Stimulated activated CD4-positive, alpha-beta T cell treated with anti-CD3 and anti-CD28 coated beads, Interleukin-4, amount 100 ng/mL, for 24 hours (primary cell): ENCODE measurements around the gene IFT172.
"Not testable (repeated sequence)": the region's sequence is repeated elsewhere in the genome, so short reads cannot be mapped to it uniquely, and the experiment has no call there.

Source experiments
- DNase-seq: peaks from one replicate; pipeline ENCODE4 v3.0.0-alpha.2; 2020

Gene IFT172

DNA sequence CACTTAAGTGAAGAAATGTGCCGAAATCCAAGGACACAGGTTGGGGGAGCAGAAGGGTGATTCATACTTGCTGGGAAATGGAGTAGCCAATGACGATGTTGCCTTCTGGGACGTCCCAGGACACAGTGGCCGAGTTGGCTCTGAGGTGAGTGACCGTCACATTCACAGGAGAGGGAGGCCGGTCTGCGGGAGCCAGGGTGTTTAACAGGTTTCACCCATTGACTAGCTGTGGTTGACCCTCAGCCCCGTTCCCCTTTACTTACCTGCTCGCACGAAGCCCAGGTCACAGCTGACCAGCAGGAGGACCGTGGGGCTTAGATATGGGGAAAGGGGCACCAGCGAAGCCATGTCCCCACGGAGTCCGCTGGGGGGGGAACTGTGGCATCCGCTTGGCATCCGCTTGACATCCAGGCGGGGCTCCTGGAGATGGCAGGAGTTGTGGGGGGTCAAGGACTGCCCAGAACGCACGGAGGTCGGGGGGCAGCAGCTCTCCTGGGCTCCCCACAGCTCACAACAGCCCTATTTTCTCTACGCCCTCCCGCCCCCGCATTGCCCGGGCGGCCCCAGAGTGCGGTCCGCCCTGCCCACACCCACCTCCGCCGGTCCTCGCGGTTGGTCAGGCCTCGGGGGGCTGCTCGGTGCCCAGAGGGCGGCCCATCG lies 4.9 kb upstream of the IFT172 start:
- DNase-seq, result no peak

DNA sequence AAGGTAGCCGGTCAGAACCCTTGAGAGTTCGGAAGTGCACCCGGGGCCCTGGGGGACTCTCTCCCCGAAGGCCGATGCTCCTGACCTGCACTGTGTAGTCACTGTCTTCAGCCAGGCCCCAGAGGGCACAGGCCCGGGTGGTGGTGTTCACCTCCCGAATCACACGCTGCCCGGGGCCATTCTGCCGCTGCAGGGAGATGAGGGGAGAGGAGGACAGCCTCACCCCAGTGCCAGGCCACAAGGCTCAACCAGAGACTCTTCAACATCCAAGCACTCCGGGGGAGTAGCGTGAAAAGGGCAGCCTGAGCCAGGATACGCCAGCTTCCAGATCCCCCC lies 4.4 kb upstream of the IFT172 start:
- no peak for DNase-seq

DNA sequence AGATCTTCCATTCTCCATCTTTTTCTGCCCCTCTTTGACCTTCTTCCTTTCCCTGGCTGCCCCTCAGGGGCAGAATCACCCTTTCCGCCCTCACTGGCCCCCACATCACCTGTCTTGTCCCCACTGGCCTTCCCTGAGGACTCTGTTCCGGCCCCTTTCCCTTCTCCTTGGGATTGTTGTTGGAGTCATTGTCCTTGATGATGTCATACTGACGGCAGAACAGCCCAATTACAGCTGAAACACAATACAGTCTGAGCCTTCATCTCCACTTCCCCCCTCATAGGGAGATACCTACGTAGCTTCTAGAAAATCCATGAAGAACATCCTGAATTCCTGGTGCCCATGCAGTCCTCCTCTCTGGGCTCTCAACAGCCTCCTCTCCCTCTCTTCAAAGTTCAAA lies 3.0 kb upstream of the IFT172 start:
- no peak for DNase-seq

DNA sequence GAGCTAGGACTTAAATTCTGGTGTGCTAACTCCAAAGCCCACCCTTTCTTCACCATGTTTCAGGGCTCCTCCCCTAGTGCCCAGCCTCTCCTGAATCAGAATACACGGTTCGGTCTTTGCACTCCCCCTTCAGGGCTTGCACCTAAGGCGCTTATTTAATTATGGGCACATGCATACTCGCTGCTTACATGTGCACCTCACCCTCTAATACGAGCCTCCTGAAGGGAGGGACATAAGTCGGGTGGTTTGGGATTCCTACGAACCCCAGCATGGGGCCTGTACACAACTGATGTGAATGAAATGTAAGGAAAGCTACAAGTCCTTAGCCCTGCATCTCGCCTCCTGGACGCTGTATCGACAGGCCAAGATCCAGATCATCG lies 435 bp downstream of the IFT172 start:
- no peak for DNase-seq

DNA sequence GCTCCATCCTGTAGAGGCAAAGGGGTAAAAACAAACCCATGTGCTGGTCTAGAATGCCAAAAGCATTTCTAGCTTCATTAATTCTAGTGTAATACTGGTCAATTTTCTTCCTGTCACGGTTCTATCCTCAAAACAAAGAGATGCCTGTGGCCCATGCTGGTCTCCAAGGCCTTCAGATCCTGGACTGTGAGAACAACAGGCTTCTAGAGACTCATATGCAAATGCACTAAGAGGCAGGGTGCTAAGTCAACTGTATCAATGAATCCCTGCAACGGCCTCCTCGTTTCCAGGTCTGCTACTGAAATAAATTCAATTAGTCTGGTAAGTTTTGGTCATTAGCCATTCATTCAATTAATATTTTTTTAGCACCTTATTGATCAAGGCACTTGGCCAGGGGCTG lies 4.0 kb downstream of the IFT172 start:
- no peak for DNase-seq

DNA sequence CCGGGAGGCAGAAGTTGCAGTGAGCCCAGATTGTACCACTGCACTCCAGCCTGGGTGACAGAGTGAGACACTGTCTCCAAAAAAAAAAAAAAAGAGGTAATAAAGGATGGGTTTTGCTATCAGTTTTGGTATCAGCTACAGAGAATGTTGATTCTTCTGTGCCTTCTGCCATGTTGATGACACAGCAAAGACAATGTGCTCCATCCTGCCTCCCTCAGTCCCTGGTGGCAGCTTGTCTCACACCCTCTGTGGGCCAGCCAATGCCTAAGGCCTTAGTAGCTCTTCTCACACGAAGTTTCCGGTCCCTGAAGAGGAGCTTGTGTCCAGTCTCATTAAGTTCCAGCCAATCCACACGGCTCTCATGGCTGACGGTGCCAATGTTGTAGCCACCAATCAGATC lies 17.6 kb downstream of the IFT172 start:
- no peak for DNase-seq

DNA sequence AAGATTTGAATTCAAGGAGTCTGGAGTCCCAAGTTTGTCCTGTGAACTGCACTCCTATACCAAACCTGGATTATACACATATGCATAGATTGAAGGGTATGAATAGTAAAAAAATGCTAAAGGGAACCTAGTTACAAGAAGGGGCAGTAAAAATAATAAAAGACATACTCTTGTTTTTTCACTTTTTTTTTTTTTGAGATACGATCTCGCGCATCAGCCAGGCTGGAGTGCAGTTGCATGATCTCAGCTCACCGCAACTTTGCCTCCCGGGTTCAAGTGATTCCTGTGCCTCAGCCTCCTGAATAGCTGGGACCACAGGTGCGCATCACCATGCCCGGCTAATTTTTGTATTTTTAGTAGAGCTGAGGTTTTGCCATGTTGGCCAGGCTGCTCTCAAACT lies 25.1 kb downstream of the IFT172 start:
- no peak for DNase-seq

DNA sequence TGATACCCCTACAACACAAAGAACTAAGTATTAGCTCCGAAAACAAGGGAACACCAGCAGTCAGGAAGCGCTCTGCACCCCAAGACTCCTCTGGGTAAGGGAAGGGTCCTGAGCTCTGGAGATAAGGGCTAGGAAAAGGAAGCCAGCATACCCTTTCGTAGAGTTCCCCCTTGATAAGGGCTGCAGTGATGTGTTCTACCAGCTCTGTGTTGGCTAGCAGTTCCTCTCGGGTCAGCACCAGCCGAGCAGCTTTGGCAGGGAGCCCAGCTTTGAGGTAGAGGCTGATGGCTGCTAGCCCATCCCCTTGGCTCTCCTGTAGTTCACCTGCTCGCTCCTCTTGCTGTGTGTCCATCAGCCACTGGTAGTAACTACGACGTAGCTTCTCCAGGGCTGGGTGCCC lies 28.4 kb downstream of the IFT172 start:
- no peak for DNase-seq

DNA sequence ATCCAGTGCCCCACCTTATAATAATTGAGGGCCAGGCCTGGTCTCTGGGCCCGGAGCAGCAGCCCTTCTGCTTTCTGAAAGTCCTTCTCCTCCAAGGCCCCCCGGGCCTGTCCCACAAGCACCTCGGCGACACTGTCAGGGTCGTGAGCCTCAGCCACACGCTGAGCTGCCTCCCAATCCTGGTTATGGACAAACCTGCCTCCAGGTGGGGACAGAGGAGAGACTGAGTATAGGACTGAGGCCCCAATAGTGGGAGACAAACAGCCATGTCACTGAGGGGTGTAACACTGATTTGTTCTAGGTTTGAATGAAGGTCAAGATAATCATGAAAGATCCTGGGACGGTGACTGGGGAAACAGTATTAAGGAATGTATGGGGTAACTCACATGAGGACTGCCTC lies 35.6 kb downstream of the IFT172 start:
- DNase-seq, result no peak

DNA sequence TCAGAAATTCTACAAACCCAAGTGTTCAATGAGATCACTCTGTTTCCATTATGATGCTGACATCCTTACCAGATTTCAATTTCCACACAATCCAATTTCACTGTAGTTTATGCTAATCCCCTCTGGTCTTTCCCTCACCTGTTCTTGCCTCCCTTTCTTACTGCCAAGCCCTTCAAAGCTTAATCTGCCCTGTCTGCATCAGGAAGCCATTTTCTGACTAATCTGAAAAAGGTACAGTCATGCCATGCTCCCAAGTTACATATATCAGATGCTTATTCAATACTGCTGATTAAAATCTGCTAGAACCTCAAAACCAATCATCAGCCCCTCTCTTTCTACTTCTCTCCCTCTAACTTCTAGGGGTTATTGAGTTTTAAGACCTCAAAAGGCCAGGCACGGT lies 38.4 kb downstream of the IFT172 start:
- no peak for DNase-seq

DNA sequence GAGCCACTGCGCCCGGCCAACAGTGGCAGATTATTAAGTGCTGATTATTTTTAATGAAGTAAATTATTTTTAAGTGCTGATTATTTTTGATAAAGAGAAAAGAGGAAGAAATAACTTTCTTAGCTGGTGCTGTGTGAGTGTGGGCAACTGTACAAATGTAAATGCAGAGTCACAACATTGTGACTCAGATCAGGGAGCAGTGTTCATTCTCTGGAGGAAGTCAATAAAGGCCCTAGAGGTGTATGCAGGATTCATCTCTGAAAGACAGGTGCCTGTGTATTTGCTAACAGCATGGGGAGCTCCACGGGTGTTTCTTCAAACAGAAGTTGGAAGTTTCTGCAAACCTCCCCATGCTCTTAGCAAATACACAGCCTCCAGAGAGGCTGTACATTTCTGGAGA lies 41.2 kb downstream of the IFT172 start:
- no peak for DNase-seq

DNA sequence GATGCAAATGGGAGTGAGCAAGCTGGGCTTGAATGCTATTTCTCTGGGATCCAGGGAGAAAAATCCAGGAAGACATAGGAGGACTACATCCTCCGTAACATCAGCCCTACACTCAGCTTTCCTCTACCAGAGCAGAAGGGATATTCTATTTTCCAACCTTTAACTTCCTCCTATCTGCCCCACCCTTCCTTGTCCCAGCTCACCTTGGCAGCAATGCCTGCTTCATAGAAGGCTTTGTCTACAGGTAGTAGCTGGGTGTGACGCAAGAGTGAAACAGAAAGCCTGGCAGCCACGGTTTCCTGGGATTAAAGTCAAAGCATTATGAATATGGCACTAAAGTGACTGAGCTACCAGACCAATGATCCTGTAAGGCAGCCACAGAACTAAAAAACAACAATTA lies 43.5 kb downstream of the IFT172 start:
- no peak for DNase-seq

DNA sequence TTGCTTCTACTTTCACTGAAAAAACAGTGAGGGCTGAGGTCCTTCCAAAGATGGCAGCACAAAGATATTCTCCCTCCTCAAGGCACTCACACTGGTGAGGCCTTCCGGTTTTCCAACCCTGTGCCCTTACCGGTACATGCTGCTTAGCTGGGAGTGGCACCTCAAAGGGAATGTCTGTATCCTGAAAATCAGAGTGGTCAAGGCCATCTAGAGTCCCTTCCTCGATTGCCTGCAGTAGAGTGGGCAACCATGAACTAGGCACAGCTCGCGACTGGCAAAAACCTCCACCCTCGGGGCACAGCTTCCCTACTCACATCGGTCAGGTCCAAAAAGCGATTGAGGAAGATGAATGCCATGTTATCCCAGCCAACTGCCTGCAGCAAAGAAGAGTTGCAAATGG lies 43.9 kb downstream of the IFT172 start:
- no peak for DNase-seq

DNA sequence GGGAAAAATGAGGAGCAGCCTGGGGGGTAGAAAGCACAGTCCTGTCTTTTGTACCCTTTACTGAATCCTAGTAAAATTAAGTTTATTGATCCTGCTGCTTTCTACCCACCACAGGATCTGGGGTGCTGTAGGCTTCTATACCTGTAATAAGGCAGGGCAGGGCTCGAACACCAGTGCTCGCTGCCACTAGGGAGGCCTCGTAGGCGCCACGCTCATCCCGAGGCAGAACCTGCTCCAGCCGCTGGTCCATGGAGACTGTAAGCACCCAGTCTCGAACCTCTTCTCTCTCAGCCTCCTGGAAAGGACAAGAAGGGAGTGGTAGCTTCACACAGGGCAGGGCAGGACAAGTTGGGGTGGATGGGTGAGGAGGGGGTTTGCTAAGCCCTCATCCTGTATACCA lies 44.4 kb downstream of the IFT172 start:
- no peak for DNase-seq

DNA sequence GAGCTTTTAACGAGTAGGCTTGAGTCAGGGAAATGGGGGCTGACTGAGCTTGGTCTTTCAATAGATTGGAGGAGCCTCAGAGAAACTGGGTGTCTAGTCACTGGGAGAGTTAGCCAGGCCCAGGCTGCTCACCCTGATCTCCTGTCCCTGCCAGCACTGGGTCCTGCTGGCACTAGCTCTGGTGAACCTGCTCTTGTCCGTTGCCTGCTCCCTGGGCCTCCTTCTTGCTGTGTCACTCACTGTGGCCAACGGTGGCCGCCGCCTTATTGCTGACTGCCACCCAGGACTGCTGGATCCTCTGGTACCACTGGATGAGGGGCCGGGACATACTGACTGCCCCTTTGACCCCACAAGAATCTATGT lies 46.6 kb downstream of the IFT172 start:
- DNase-seq, result no peak

DNA sequence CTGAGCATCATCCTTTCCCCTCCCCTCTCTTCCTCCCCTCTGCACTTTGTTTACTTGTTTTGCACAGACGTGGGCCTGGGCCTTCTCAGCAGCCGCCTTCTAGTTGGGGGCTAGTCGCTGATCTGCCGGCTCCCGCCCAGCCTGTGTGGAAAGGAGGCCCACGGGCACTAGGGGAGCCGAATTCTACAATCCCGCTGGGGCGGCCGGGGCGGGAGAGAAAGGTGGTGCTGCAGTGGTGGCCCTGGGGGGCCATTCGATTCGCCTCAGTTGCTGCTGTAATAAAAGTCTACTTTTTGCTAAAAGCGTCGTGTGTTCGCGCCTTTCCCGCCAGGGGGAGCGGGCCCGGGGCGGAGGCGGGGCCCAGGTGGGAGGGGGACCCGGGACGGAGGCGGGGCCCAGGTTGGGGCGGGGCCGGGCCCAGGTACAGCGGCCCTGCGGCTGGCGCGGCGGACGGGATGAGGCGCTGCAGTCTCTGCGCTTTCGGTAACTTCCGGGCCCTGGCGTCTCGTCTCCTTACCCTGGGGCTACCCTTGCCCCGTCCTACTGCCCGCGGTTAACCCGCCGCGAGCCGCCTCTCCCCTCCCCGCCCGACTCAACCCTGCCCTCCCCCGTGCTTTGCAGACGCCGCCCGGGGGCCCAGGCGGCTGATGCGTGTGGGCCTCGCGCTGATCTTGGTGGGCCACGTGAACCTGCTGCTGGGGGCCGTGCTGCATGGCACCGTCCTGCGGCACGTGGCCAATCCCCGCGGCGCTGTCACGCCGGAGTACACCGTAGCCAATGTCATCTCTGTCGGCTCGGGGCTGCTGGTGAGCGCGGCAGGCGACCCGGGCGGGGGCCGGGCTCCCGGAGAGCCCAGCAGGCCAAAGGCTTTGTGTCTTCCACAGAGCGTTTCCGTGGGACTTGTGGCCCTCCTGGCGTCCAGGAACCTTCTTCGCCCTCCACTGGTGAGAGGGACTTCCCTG lies 47.3 kb downstream of the IFT172 start, which contains the start of gene KRTCAP3:
Gene KRTCAP3, plus strand, starts transcription at position 424 of the 962 bp plus-strand sequence. Its CDS starts 32 bp downstream, at position 456.
- peak; percentile 41 for DNase-seq

DNA sequence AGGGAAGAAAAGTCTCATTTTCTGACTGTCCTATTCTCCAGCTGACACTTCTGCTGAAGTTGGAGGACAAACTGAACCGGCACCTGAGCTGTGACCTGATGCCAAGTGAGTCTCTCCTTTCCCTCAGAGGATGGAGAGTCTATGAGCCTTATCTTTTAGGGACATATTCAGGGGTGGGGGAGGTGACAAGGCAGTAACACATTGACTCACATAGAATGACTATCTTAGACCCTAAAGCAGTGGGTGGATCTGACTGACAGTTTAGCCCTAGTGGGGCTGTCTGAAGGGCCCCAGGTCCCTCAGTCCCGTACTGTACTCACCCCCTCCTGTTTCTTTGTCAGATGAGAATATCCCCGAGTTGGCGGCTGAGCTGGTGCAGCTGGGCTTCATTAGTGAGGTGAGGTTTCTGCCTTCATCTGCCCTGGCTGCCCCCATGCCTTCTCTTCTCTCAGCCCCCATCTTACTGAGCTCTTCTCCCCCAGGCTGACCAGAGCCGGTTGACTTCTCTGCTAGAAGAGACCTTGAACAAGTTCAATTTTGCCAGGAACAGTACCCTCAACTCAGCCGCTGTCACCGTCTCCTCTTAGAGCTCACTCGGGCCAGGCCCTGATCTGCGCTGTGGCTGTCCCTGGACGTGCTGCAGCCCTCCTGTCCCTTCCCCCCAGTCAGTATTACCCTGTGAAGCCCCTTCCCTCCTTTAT lies 48.2 kb downstream of the IFT172 start:
- DNase-seq, result no peak

DNA sequence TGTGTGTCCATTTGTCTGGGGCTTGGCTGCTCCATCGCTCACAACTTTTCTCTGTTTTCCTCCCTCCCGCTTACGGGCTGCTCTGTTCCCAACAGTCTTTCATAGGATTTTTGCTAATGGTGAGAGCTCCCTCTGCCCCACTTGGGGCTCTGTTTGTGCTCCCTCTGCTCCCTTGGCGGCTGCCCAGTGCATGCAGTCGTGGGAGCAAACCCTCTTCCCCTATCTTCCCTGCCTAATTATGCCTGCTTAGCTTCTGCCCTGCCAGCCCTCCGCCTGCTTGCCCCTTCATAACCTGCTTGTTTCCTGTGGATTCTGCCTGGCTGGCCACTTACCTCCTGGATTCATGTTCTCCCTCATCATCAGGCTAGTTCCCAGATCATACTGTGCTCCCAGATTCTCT lies 53.9 kb downstream of the IFT172 start:
- DNase-seq, result no peak

DNA sequence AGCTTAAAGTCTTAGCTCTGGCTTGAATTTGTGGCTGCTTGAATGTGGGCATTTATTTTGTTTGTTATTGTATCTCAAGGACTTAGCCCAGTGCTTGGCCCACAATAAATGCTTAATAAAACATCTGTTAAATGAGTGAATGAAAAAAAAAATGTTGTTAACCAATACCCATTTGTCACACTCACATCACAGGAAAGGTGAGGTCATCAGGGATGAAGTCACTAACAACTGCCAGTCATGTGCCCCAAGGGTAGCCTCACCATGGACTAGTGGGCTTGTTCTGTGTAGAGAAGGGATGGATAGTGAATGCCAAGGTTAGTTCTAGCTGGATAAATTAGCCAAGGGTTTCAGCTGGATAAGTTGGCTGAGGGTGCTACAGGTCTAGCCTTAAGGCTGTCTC lies 58.1 kb downstream of the IFT172 start:
- DNase-seq, result peak; percentile 46

DNA sequence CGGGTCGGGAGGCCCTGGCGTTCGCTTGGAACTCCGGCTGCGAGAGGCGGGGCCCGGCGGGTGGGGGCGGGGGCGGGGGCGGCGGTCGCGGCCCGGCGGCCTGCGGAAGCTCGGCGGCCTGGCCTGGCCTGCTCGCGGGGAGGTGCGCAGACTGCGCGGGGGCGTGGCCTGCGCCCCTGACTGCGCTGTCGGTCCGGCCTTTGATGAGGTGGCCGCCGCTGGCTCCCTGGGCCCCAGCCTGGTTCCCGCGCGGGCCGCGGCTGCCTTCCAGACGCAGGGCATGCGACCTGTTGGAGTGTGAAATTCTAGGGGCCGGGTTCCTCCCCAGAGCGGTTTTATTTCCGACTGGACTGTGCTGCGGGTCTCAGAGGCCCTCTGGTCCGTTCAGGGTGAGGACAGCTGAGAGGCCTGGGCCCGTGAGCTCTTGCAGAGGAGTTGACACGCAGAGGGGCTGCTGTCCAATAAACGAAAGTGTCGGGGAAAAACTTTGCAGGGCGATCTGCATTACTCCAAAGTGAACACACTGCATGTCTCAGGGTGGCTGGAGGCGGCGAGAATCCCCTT lies 60.5 kb downstream of the IFT172 start:
- peak; percentile 70 for DNase-seq

DNA sequence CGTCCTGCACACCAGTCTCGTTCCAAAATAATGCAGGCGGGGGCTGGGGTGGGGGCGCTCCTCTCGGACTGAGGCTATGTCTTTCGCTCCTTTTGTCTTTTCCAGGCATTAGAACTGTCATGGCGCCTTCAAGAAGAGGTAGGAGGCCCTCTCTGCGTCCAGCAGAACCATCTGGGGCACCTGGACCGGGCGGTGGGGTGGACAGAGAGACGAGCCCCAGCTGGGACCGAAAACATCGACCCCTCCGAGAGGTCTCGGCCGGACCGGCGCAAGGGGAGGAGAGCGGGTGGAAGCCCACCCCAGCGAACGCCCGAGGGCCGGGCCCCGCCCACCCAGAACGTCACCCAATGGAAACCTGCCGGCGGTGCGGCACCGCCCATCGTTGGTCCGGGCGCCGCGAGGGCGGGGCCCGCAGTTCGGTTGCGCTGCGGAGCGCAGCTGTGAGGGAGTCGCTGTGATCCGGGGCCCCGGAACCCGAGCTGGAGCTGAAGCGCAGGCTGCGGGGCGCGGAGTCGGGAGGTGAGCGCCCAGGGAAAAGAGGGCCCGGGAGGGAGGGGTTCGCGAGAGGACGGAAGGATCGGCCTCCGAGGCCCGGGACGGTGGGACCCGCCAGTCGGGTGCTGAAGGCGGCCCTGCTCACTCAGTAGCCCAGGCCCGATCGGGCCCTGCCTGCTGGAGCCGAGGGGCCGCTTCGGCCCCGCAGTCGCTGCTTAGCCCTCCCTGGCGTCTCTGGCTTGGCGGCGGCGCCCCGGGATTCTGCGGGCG lies 61.1 kb downstream of the IFT172 start, which contains the start of gene NRBP1:
Gene NRBP1, plus strand, starts transcription at position 419 of the 765 bp plus-strand sequence. CDS start 4,643 bp downstream, outside the sequence.
- DNase-seq, result peak; percentile 93

DNA sequence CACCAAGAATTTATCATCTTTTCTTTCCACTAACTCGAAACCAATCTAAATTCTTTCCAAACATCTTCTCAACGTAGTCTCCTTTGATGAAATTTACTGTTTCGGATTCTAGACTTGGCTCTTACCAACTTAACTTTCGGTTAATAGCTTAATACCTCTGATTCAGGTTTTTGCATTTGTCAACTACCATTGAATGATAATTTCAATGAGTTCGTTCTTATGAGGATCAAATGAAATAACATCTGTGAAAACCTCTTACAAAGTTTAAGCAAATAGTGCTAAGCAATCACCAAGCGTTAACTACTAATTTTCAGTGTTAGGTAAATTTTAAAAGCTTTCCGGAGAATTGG lies 61.7 kb downstream of the IFT172 start:
- DNase-seq, result no peak

DNA sequence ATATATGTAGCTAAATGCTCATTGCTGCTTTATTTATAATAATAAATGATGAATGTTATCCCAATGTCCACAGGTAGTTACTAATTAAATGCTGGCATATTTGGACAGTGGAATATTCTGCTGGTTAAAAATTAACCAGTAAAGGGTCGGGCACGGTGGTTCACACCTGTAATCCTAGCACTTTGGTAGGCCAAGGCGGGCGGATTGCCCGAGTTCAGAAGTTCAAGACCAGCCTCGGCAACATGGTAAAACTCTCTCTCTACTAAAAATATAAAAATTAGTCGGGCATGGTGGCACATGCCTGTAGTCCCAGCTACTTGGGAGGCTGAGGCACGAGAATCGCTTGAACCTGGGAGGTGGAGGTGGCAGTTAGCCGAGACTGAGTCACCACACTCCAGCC lies 64.5 kb downstream of the IFT172 start:
- not testable (repeated sequence) for DNase-seq
